DOHH2 (cell line): ENCODE results near the gene THBD.
"Not testable (repeated sequence)": the region's sequence is repeated elsewhere in the genome, so short reads cannot be mapped to it uniquely, and the experiment has no call there.

Experiments used
- EZH2phosphoT487 ChIP-seq: fragments of 200-600 bp; sonication (generic); IDR thresholded peaks from 2 replicates; pipeline ENCODE4 v1.6.1; 2017; ENCODE audit warnings: borderline replicate concordance, mild to moderate bottlenecking, antibody characterized with exemption, low read length, moderate library complexity, mixed read lengths
- TF ChIP-seq, protein P1 (sequence below): fragments of 200-600 bp; sonication (generic); IDR thresholded peaks from one replicate; pipeline ENCODE4 v1.5.1; 2014; ENCODE audit warnings: antibody characterized with exemption, mild to moderate bottlenecking, low read depth, low read length; ENCODE audit not compliant: poor library complexity, severe bottlenecking

DNA sequence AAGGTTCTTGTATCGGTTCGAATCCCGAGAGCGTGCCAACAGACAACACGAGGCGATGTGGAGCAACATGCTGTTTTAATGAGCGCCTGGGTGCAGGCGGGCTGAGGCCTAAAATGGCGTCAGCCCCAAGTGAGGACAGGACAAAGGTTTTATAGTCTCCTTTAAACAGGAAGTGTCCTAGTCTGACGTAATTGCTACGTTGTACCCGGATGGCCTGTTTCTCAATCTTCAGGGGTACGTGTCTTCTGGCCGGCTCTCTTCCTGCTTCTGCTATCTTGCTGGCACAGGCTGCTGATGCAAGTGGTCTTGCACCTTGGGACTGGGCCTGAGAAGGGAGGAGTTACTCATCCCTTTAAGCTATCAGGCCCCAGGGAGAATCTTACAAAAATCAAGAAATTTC, 24.0 kb downstream of the THBD start:
- TF ChIP-seq, protein P1, sequence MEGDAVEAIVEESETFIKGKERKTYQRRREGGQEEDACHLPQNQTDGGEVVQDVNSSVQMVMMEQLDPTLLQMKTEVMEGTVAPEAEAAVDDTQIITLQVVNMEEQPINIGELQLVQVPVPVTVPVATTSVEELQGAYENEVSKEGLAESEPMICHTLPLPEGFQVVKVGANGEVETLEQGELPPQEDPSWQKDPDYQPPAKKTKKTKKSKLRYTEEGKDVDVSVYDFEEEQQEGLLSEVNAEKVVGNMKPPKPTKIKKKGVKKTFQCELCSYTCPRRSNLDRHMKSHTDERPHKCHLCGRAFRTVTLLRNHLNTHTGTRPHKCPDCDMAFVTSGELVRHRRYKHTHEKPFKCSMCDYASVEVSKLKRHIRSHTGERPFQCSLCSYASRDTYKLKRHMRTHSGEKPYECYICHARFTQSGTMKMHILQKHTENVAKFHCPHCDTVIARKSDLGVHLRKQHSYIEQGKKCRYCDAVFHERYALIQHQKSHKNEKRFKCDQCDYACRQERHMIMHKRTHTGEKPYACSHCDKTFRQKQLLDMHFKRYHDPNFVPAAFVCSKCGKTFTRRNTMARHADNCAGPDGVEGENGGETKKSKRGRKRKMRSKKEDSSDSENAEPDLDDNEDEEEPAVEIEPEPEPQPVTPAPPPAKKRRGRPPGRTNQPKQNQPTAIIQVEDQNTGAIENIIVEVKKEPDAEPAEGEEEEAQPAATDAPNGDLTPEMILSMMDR: not testable (repeated sequence)
- TF ChIP-seq EZH2phosphoT487: not testable (repeated sequence)
